Measurements from ENCODE around the gene SYF2. TPM values are rescaled to one million over a fixed set of nuclear protein-coding genes. Genes with fewer than 3 reads are reported as not detected.

Gene SYF2
- total and polyA plus RNA-seq, 2 experiments from 2014 or later: 34.2 to 66.3 TPM

DNA sequence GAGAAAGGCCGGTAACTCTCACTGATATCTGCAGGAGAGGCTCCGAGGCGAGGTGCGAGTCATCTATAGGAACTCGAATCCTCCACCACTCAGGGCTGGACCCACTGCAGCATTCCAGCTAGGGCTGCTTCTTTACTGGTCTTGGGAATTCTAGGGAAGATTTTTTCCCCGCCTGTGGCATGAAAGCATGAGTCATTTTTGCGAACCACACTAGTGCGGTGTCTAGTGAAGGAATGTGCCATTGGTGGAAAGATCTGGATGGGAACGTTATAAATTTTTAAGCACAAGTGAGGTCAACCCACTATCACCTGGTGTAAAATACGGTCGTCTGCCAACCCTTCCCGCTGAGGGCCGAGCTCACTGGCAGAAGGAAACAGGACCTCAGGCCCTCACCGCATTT, 49.7 kb downstream of the SYF2 start:
- H3K4me3 ChIP-seq: no peak overlapping the region
- 78% methylated on average over 14 of the region's 14 CpGs for WGBS (ENCODE audit: low lambda C conversion rate, missing lambda C conversion rate)
- no peaks in the 10 kb centered on the region for H3K36me3 ChIP-seq (replicated peaks; ENCODE audit: insufficient read depth, low read depth)
- no peak overlapping the region for H2AFZ ChIP-seq
- H3K9me3 ChIP-seq (ENCODE audit: low read depth): no peaks in the 10 kb centered on the region
- H3K4me2 ChIP-seq: no peak overlapping the region
- H3K9me2 ChIP-seq (replicated peaks; ENCODE audit: insufficient read depth): no peaks in the 10 kb centered on the region
- TF ChIP-seq EZH2phosphoT487 (IDR thresholded peaks at IDR 0.05; ENCODE audit: low read depth, severe bottlenecking, unreplicated experiment) (no peak), EZH2 (IDR thresholded peaks at IDR 0.05; ENCODE audit: borderline replicate concordance) (no peak), CTCF (IDR thresholded peaks at IDR 0.05; ENCODE audit: poor library complexity) (no peak)
- H3K27me3 ChIP-seq: no peaks in the 10 kb centered on the region
- no peak for DNase-seq (ENCODE audit: low spot score)
- no peaks in the 10 kb centered on the region for H3K4me1 ChIP-seq (ENCODE audit: insufficient read depth)
- no peaks in the 10 kb centered on the region for H3K79me2 ChIP-seq
- no peak overlapping the region for H3K27ac ChIP-seq
- H4K20me1 ChIP-seq (ENCODE audit: insufficient read depth, poor library complexity, severe bottlenecking): no peaks in the 10 kb centered on the region

GRCh38 chr1:25180996-25181395, 51.3 kb downstream of the SYF2 start:
- no peak overlapping the region for H2AFZ ChIP-seq
- no peaks in the 10 kb centered on the region for H4K20me1 ChIP-seq (ENCODE audit: insufficient read depth, poor library complexity, severe bottlenecking)
- no peak for DNase-seq (ENCODE audit: low spot score)
- H3K9me2 ChIP-seq (replicated peaks; ENCODE audit: insufficient read depth): no peaks in the 10 kb centered on the region
- WGBS (ENCODE audit: low lambda C conversion rate, missing lambda C conversion rate): 90% methylated on average over 6 of the region's 6 CpGs
- no peak overlapping the region for H3K4me2 ChIP-seq
- no peaks in the 10 kb centered on the region for H3K79me2 ChIP-seq
- no peaks in the 10 kb centered on the region for H3K4me1 ChIP-seq (ENCODE audit: insufficient read depth)
- no peaks in the 10 kb centered on the region for H3K9me3 ChIP-seq (ENCODE audit: low read depth)
- TF ChIP-seq EZH2phosphoT487 (IDR thresholded peaks at IDR 0.05; ENCODE audit: low read depth, severe bottlenecking, unreplicated experiment) (no peak), CTCF (IDR thresholded peaks at IDR 0.05; ENCODE audit: poor library complexity) (no peak), EZH2 (IDR thresholded peaks at IDR 0.05; ENCODE audit: borderline replicate concordance) (no peak)
- no peak overlapping the region for H3K4me3 ChIP-seq
- no peaks in the 10 kb centered on the region for H3K36me3 ChIP-seq (replicated peaks; ENCODE audit: insufficient read depth, low read depth)
- H3K27me3 ChIP-seq: no peaks in the 10 kb centered on the region
- no peak overlapping the region for H3K27ac ChIP-seq

DNA sequence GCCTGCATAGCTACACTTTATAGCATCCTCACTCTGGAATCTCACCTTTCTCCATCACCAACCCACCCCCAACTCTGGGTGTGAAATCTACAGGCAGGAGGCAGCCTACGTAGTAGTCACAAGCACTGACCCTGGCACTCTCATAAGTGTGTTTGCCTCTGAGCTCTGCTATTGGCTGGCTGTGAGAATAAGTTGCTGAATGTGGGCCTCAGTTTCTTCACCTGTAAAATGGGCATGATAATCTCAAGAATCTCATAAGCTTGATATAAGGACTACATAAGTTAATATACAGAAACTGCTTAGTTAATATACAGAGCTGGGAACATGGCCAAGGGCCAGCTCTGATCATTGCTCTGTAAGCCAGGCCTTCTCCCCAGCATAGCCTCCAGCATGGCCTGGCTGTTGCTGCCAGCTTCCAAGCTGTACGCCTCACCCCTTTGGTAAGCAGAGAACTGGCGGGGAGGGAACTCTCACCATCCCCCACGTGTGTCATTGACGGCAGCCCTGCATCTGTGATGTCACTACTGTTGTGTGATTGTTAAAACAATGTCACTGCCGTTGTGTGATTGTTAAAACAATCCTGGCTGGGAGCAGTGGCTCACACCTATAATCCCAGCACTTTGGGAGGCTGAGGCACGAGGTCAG, 53.3 kb downstream of the SYF2 start:
- Histone ChIP-seq H3K9me2 (replicated peaks; ENCODE audit: insufficient read depth) (no peaks in the 10 kb centered on the region), H3K4me1 (ENCODE audit: insufficient read depth) (peaks cover 3% of the 10 kb centered on the region), H2AFZ (no peak overlapping the region), H3K27ac (no peak overlapping the region), H3K9me3 (ENCODE audit: low read depth) (no peaks in the 10 kb centered on the region), H3K4me3 (no peak overlapping the region), H4K20me1 (ENCODE audit: insufficient read depth, poor library complexity, severe bottlenecking) (no peaks in the 10 kb centered on the region), H3K79me2 (no peaks in the 10 kb centered on the region), H3K36me3 (replicated peaks; ENCODE audit: insufficient read depth, low read depth) (no peaks in the 10 kb centered on the region), H3K27me3 (no peaks in the 10 kb centered on the region), H3K4me2 (no peak overlapping the region)
- 75% methylated on average over 7 of the region's 7 CpGs for WGBS (ENCODE audit: low lambda C conversion rate, missing lambda C conversion rate)
- TF ChIP-seq EZH2 (IDR thresholded peaks at IDR 0.05; ENCODE audit: borderline replicate concordance) (no peak), CTCF (IDR thresholded peaks at IDR 0.05; ENCODE audit: poor library complexity) (no peak), EZH2phosphoT487 (IDR thresholded peaks at IDR 0.05; ENCODE audit: low read depth, severe bottlenecking, unreplicated experiment) (no peak)
- no peak for DNase-seq (ENCODE audit: low spot score)
